Skeletal muscle satellite cell (primary cell): ENCODE results near the gene TOR4A.

Experiments
- H3K27me3 ChIP-seq: 2 replicates; pipeline ENCODE4 v1.7.0; 2013; ENCODE audit warnings: low read length; ENCODE audit not compliant: control insufficient read depth, insufficient read depth
- H3K36me3 ChIP-seq: 2 replicates; pipeline ENCODE4 v1.7.0; 2013; ENCODE audit warnings: mild to moderate bottlenecking, control low read depth, low read length; ENCODE audit not compliant: insufficient read depth
- H3K4me1 ChIP-seq: 2 replicates; pipeline ENCODE4 v1.7.0; 2013; ENCODE audit warnings: low read length; ENCODE audit not compliant: control insufficient read depth, insufficient read depth
- H3K4me2 ChIP-seq: 2 replicates; pipeline ENCODE4 v1.7.0; 2013; ENCODE audit warnings: mild to moderate bottlenecking, low read length
- H3K4me3 ChIP-seq: 2 replicates; pipeline ENCODE4 v1.7.0; 2013; ENCODE audit warnings: low read length
- H3K9ac ChIP-seq: 2 replicates; pipeline ENCODE4 v1.7.0; 2013; ENCODE audit warnings: mild to moderate bottlenecking, low read depth, low read length, moderate library complexity
- H3K9me3 ChIP-seq: replicated peaks from 2 replicates; pipeline ENCODE4 v1.7.0; 2013; ENCODE audit warnings: mild to moderate bottlenecking, control low read depth, low read length

The TOR4A gene

GRCh38 chr9:137309368-137310188 lies 32.1 kb downstream of the TOR4A start:
- peaks cover 7% of the 10 kb centered on the region for H3K27me3 ChIP-seq
- no peak overlapping the region for H3K4me2 ChIP-seq
- H3K9ac ChIP-seq = no peak overlapping the region
- no peaks in the 10 kb centered on the region for H3K9me3 ChIP-seq
- no peaks in the 10 kb centered on the region for H3K36me3 ChIP-seq
- H3K4me3 ChIP-seq = no peak overlapping the region
- peaks cover 16% of the 10 kb centered on the region for H3K4me1 ChIP-seq

GRCh38 chr9:137310189-137311052 lies 32.9 kb downstream of the TOR4A start:
- H3K36me3 ChIP-seq = no peaks in the 10 kb centered on the region
- no peak overlapping the region for H3K9ac ChIP-seq
- H3K9me3 ChIP-seq = no peaks in the 10 kb centered on the region
- peaks cover 7% of the 10 kb centered on the region for H3K27me3 ChIP-seq
- peaks cover 10% of the 10 kb centered on the region for H3K4me1 ChIP-seq
- H3K4me2 ChIP-seq = no peak overlapping the region
- H3K4me3 ChIP-seq = no peak overlapping the region

- Histone ChIP-seq H3K9me3 (no peaks in the 10 kb centered on the region), H3K4me2 (no peak overlapping the region), H3K27me3 (peaks cover 7% of the 10 kb centered on the region), H3K4me3 (no peak overlapping the region), H3K9ac (no peak overlapping the region), H3K4me1 (peaks cover 3% of the 10 kb centered on the region), H3K36me3 (no peaks in the 10 kb centered on the region)
Observed at GRCh38 chr9:137311171-137311985, 33.9 kb downstream of the TOR4A start.

- no peaks in the 10 kb centered on the region for H3K9me3 ChIP-seq
- H3K36me3 ChIP-seq = no peaks in the 10 kb centered on the region
- no peak overlapping the region for H3K9ac ChIP-seq
- peaks cover under 1% of the 10 kb centered on the region for H3K27me3 ChIP-seq
- peaks cover 4% of the 10 kb centered on the region for H3K4me1 ChIP-seq
- no peak overlapping the region for H3K4me3 ChIP-seq
- no peak overlapping the region for H3K4me2 ChIP-seq
Observed at GRCh38 chr9:137311986-137312851, 34.7 kb downstream of the TOR4A start.

DNA sequence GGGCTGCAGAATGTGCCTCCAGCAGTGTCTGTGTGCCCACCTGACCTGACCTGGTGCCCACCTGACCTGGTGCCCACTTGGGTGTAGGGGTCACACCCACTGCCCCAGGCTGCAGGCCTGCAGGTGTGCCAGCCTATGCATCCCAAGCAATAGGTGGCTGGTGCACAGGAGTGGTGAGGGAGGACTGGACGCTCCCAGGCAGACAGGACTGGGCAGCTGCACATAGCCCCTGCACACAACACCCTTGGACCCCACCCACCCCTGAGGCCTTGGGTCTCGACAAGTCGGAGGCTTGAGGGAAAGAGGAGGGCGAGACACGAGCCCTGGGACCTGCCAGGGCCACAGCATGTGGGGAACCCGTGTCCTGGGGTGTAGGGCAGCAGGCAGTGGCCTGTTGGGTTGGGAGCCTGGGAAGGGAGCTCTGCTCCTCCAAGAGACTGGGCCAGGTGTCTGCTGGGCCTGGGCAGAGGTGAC lies 35.4 kb downstream of the TOR4A start:
- Histone ChIP-seq H3K4me3 (no peak overlapping the region), H3K36me3 (no peaks in the 10 kb centered on the region), H3K4me1 (peaks cover 4% of the 10 kb centered on the region), H3K27me3 (no peaks in the 10 kb centered on the region), H3K9me3 (no peaks in the 10 kb centered on the region), H3K9ac (no peak overlapping the region), H3K4me2 (no peak overlapping the region)

DNA sequence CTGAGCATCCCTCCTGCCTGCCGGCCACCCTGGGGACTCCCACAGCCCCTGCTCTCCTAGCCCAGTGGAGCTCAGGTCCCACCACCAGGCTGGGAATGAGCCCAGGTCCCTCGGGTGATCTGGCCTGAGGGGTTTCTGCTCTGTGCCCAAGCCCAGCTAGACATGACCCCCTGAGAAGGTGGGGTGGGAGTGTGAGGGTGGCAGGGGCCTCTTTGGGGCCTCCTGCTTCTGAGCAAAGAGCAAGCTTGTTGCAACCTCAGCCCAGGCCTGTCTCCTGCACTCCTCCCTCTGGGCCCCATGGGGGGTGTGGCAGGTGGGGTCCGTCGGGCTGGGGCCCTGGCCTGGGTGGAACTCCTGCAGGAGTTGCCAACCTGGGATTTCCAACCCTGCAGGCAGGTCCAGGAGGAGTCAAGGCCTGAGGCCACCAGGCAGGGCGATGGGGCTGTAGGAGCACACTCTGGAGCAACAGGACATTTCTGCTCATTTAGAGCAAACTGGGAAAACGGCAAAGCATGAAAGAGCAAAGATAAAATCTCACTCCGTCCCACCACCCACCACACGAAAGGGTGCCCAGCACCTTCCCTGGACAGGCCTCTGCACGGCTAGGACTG lies 35.9 kb downstream of the TOR4A start:
- Histone ChIP-seq H3K4me1 (peaks cover 4% of the 10 kb centered on the region), H3K4me3 (no peak overlapping the region), H3K9ac (no peak overlapping the region), H3K9me3 (no peaks in the 10 kb centered on the region), H3K27me3 (no peaks in the 10 kb centered on the region), H3K36me3 (no peaks in the 10 kb centered on the region), H3K4me2 (no peak overlapping the region)

- no peak overlapping the region for H3K4me3 ChIP-seq
Observed at GRCh38 chr9:137313956-137314560, 36.5 kb downstream of the TOR4A start.

DNA sequence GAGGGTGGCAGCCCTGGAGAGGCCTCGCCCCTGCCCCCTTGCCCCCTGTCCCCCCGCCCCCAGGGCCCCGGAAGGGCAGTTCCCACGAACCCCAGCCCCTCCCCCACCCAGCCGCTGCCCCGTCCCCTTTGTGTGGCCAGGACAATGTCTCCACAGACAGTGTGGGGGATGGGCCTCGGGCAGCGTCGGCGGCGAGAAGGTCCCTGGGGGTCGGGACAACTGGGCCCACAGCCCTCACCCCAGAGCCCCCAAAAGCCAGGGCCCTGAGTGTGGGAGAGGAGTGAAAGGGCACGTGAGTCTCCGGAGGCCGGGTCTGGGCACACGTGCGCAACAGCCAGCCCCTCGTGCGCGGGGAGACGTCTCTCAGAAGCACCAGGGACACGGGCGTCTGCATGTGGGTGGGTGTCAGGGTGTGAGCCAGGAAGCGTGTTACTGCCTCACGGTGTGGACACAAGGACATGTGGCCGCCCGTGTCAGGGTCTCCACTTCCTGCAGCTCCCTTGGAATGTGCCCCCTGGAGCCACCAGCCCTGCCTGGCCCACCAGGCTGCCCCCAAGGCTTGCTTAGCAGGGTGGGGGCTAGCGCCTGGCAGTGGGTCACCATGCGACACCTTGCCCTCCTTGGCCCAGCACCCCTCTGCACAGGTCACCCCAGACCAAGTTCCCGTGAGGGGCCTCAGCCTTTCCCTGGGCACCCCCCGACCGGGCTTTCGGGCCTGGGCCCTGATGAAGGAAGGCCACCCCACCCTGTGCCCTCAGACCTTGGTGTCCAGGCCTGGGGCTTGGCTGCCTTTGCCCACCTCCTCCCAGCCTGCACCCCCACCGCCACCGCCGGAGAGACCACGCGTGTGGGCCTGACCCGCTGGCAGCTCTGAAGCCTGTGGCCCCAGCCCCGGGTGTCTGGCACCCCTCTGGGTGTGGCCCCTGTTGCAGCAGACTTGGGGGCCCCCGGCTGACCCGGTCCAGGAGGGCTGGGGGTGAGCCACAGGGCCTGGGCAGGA lies 37.3 kb downstream of the TOR4A start:
- H3K9ac ChIP-seq = no peak overlapping the region
- no peaks in the 10 kb centered on the region for H3K9me3 ChIP-seq
- no peaks in the 10 kb centered on the region for H3K27me3 ChIP-seq
- H3K36me3 ChIP-seq = no peaks in the 10 kb centered on the region
- H3K4me2 ChIP-seq = no peak overlapping the region
- no peak overlapping the region for H3K4me3 ChIP-seq
- H3K4me1 ChIP-seq = peaks cover 7% of the 10 kb centered on the region

More at GRCh38 chr9:137313956-137314560, 36.5 kb downstream of the TOR4A start:
- Histone ChIP-seq H3K27me3 (no peaks in the 10 kb centered on the region), H3K4me1 (peaks cover 7% of the 10 kb centered on the region), H3K9ac (no peak overlapping the region), H3K9me3 (no peaks in the 10 kb centered on the region), H3K4me2 (no peak overlapping the region), H3K36me3 (no peaks in the 10 kb centered on the region)

DNA sequence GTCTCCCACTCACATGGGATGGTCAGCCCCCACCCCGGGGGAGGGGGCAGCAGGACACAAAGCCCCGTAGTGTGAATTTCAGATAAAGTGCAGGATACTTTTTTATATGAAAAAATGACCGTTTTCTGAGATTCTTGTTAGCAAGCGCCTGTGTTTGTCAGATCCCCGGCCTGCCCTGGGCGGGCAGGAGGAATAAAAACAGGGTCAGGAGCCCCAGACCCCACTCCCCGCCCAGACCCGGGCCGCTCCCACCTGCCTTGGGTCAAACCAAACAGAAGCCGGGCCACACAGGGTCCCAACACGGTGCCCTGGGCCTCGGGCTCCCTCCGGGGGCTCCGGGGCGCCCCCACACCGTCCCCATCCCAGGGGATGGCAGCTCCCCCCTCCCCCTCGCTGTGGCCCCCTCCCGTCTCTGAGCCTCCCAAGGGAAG lies 38.1 kb downstream of the TOR4A start:
- H3K27me3 ChIP-seq = no peaks in the 10 kb centered on the region
- no peak overlapping the region for H3K9ac ChIP-seq
- no peak overlapping the region for H3K4me3 ChIP-seq
- H3K4me2 ChIP-seq = no peak overlapping the region
- H3K9me3 ChIP-seq = no peaks in the 10 kb centered on the region
- H3K36me3 ChIP-seq = no peaks in the 10 kb centered on the region
- peaks cover 7% of the 10 kb centered on the region for H3K4me1 ChIP-seq
